ENCODE results near the gene BEND6. TPM values are rescaled to one million over a fixed set of nuclear protein-coding genes. Genes with fewer than 3 reads are reported as not detected.
"Not testable (repeated sequence)": the region's sequence is repeated elsewhere in the genome, so short reads cannot be mapped to it uniquely, and the experiment has no call there.

BEND6 gene
- total RNA-seq, 1 donor from 2014 or later: 2.7 TPM

DNA sequence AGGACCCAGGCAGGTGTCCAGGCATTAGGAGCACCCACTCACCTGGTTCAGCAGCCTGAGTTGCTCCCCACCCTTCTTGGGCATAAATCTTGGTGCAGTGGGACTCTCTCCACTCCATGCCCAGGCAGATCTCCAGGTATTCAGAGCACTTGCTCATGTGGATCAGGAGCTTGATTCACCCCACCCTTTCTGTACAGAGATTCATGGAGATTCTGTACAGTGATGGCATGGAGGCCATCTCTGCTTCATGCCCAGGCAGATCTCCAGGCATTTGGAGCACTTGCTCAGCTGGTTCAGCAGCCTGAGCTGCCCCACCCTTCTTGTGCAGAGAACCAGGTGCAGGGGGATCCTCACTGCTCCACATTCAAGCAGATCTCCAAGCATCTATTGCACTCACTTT lies 44.1 kb downstream of the BEND6 start:
- DNase-seq (ENCODE audit: low read depth): no peak
- Histone ChIP-seq H3K4me3 (ENCODE audit: low read depth, low read length) (no peak overlapping the region), H3K27me3 (ENCODE audit: control insufficient read depth, insufficient read depth, low read length) (no peaks in the 10 kb centered on the region), H3K36me3 (ENCODE audit: control insufficient read depth, insufficient read depth, low read length) (no peaks in the 10 kb centered on the region)
- TF ChIP-seq, protein P1, sequence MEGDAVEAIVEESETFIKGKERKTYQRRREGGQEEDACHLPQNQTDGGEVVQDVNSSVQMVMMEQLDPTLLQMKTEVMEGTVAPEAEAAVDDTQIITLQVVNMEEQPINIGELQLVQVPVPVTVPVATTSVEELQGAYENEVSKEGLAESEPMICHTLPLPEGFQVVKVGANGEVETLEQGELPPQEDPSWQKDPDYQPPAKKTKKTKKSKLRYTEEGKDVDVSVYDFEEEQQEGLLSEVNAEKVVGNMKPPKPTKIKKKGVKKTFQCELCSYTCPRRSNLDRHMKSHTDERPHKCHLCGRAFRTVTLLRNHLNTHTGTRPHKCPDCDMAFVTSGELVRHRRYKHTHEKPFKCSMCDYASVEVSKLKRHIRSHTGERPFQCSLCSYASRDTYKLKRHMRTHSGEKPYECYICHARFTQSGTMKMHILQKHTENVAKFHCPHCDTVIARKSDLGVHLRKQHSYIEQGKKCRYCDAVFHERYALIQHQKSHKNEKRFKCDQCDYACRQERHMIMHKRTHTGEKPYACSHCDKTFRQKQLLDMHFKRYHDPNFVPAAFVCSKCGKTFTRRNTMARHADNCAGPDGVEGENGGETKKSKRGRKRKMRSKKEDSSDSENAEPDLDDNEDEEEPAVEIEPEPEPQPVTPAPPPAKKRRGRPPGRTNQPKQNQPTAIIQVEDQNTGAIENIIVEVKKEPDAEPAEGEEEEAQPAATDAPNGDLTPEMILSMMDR (IDR thresholded peaks at IDR 0.05; ENCODE audit: insufficient read depth, low read length, poor library complexity, severe bottlenecking): no peak

DNA sequence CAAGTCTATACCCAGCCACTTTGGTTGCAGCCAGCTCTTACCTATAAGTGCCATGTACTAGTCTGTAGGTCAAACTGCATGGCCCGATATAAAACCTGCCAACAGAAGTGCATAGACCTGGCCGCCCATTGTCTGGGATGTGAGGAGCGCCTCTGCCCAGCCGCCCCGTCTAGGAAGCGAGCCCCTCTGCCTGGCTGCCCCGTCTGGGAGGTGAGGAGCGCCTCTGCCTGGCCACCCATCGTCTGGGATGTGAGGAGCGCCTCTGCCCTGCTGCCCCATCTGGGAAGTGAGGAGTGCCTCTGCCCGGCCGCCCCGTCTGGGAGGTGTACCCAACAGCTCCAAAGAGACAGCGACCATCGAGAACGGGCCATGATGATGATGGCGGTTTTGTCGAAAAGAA lies 44.8 kb downstream of the BEND6 start:
- DNase-seq (ENCODE audit: low read depth); H3K36me3 ChIP-seq (ENCODE audit: control insufficient read depth, insufficient read depth, low read length); H3K27me3 ChIP-seq (ENCODE audit: control insufficient read depth, insufficient read depth, low read length); H3K4me3 ChIP-seq (ENCODE audit: low read depth, low read length): not testable (repeated sequence)

DNA sequence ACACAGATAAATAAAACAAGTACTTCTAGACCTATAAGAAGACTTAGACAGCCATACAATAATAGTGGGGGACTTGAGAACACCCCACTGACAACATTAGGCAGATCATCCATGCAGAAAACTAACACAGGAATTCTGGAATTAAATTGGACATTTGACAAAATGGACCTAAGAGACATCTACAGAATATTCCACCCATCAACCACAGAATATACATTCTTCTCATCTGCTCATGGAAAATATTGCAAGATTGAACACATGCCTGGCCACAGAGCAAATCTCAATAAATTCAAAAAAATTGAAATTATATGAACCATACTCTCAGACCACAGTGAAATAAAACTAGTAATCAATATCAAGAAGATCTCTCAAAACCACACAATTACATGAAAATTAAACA lies 47.3 kb downstream of the BEND6 start:
- DNase-seq (ENCODE audit: low read depth): no peak
- Histone ChIP-seq H3K4me3 (ENCODE audit: low read depth, low read length) (no peak overlapping the region), H3K27me3 (ENCODE audit: control insufficient read depth, insufficient read depth, low read length) (no peaks in the 10 kb centered on the region), H3K36me3 (ENCODE audit: control insufficient read depth, insufficient read depth, low read length) (no peaks in the 10 kb centered on the region)
- TF ChIP-seq, protein P1 (IDR thresholded peaks at IDR 0.05; ENCODE audit: insufficient read depth, low read length, poor library complexity, severe bottlenecking): no peak

DNA sequence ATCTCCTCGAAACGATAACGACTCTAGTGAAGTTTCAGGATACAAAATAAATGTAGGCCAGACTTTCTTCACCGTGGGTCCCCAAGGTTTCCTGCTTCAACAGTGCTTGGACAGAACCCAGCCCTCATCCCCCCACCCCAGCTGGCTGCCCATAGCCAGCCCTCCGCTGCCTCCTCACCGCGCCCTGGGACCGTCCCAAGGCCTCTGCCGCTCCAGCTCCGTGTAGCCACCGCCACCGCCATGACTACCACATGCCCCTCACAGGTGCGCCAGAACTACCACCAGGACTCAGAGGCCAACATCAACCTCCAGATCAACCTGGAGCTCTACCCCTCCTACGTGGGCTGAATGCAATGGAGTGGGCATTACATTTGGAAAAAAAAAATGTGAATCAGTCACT lies 49.4 kb downstream of the BEND6 start:
- Histone ChIP-seq H3K27me3 (ENCODE audit: control insufficient read depth, insufficient read depth, low read length) (no peaks in the 10 kb centered on the region), H3K4me3 (ENCODE audit: low read depth, low read length) (no peak overlapping the region), H3K36me3 (ENCODE audit: control insufficient read depth, insufficient read depth, low read length) (no peaks in the 10 kb centered on the region)
- TF ChIP-seq, protein P1 (IDR thresholded peaks at IDR 0.05; ENCODE audit: insufficient read depth, low read length, poor library complexity, severe bottlenecking): no peak
- DNase-seq (ENCODE audit: low read depth): no peak

DNA sequence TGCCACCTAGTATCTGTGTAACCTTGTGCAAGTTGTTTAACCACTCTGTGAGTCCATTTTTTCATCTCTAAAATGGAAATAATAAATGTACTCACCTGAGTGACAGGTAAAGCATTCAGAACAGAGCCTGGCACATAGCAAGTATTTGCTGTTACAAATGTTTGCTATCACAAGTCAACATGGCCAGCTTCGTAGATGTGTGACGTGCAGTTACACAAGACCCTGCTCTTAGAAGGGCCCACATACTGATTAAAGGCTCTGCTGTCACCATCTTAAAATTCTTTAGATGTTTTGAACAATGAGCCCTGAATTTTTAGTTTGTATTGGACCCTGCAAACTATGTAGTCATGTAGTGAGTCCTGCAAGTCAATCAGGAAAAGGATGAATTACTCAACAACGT lies 51.2 kb downstream of the BEND6 start:
- no peak for DNase-seq (ENCODE audit: low read depth)
- TF ChIP-seq, protein P1 (IDR thresholded peaks at IDR 0.05; ENCODE audit: insufficient read depth, low read length, poor library complexity, severe bottlenecking): no peak
- Histone ChIP-seq H3K36me3 (ENCODE audit: control insufficient read depth, insufficient read depth, low read length) (no peaks in the 10 kb centered on the region), H3K4me3 (ENCODE audit: low read depth, low read length) (no peak overlapping the region), H3K27me3 (ENCODE audit: control insufficient read depth, insufficient read depth, low read length) (no peaks in the 10 kb centered on the region)

DNA sequence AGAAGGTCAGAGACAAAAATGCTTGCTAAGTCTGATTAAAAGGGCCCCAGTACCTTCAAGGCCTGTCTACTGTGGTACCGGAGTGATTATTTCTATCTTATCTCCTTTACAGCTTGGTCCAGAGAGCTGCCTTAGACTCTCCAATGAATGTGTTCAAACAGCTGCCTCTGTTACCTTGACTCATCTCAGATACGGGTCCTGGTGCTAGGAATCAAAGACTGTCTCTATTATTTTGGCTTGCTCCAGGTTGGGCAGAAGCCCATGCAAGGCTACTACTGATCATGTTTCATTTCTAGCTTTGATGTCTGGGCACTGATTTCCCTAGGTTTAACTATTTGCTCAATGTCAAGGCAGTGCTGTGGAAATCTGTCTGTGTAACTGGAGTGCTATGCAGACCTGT lies 53.2 kb downstream of the BEND6 start:
- not testable (repeated sequence) for H3K27me3 ChIP-seq (ENCODE audit: control insufficient read depth, insufficient read depth, low read length); H3K36me3 ChIP-seq (ENCODE audit: control insufficient read depth, insufficient read depth, low read length); H3K4me3 ChIP-seq (ENCODE audit: low read depth, low read length); DNase-seq (ENCODE audit: low read depth)

DNA sequence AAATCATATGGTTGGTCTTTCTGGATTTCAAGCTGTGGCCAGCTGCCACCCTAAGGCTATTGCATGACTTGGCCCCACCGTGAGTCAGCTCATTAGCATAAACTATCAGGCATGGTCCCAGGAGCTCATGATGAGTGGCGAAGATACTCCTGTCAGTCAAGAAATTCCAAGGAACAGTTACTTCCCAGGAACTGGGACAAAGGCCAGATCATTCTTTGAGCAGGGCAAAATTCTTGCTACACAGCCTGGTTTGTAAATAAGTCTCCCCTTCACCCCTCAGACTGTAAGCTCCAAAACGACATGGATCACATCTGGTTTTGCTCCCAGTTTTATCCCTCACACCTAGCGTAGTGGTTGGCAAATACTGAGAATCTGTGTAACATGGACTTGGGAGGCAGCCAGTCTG lies 58.6 kb downstream of the BEND6 start:
- H3K27me3 ChIP-seq (ENCODE audit: control insufficient read depth, insufficient read depth, low read length): no peaks in the 10 kb centered on the region
- no peak overlapping the region for H3K4me3 ChIP-seq (ENCODE audit: low read depth, low read length)
- TF ChIP-seq, protein P1 (IDR thresholded peaks at IDR 0.05; ENCODE audit: insufficient read depth, low read length, poor library complexity, severe bottlenecking): no peak
- no peaks in the 10 kb centered on the region for H3K36me3 ChIP-seq (ENCODE audit: control insufficient read depth, insufficient read depth, low read length)
- DNase-seq (ENCODE audit: low read depth): peak; percentile 41

Measured in kidney epithelial cell (primary cell).